Stimulated activated CD4-positive, alpha-beta T cell treated with anti-CD3 and anti-CD28 coated beads, Interleukin-12 subunit alpha, Interleukin-12 subunit beta, amount 100 ng/mL, for 4 hours (primary cell): ENCODE data around the gene FOSL2.

Source experiments
- DNase-seq: peaks from one replicate; pipeline ENCODE4 v3.0.0-alpha.2; 2020

FOSL2 gene

DNA sequence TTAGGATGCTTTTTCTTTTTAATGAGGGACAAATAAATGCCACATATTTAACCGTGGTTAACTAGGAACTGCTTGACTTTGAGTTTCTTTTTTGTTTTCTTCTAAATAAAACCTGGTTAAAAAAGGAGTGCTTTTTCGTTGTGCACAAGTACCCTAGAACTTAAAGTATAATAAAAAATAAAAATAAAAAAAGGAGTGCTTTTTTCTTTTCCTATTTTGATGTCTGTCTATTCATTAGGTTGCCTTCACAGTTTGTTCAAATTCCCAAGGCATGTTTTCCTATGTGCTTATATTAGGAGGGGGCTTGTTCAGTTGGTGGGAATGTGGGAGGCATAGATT is 4.4 kb downstream of the FOSL2 start:
- no peak for DNase-seq

DNA sequence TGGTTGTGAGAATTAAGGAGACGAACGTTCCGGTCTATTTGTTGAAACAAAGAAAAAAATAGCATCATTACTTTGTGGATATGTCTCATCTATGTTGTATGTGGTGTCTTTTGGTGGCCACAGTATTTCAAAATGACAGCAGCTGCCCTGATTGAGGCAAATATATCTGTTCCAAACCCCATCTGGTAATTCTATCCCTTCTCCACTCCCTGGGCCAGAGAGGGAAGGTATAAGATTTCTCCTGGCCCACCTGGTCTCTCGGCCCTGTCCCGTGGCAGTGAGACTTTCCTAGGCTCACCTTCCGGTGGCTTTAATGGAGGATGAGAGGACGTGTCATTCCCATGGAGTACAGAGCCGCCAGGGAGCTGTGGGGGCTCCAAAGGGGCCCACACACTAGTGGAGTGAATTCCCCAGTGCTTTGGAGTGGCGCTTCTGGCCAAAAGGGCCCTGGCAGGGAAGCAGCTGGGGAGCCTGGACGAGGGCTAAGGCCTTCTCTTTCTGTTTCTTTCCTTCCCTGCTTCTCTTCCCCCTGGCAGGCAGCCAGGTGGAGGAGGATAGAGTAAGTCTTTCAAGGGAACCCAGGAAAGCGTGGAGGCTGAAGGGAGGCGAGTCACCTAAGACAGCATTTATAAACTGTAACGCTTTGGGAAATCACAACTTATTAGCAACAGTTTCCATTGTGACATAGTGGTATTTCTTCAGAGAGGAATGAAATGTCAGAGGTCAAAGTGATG is 5.6 kb downstream of the FOSL2 start:
- DNase-seq = no peak

DNA sequence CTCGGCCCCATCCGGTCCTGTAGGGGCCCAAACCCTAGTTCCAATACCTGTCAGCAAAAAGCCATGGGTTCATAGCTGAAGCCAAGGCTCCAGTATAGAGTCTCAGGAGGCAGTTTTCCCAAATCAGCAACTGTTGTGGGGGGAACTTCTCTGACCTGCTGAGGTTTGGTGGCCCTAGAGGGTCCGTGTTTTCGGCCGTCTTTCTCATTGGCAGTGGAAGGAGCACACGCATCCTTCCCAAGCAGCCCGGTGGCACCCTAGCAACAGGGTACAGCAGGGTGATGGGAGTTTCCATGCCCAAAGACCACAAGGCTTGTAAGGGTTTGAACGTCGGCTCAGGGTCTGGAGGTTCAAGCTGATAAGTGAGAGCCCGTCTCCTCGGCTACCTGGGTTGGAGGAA is 6.6 kb downstream of the FOSL2 start:
- no peak for DNase-seq

DNA sequence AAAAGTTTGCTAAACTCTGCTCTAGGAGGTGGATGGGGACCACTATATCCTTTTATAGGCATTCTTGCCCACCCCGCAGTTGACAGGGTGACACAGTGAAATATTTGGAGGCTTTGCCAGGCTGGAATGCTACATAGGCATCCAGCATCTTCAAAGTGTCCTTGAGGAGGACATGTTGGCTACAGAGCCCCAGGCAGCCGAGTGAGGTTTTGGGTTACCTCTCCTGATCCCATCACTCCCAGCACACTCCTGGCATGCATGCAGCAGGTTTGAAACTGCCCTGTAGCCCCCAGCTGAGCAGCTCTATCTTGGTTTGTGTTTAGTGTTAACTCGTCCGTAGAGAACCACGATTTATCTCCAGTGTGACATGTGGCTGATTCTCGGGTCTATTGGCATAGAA is 7.3 kb downstream of the FOSL2 start:
- no peak for DNase-seq

DNA sequence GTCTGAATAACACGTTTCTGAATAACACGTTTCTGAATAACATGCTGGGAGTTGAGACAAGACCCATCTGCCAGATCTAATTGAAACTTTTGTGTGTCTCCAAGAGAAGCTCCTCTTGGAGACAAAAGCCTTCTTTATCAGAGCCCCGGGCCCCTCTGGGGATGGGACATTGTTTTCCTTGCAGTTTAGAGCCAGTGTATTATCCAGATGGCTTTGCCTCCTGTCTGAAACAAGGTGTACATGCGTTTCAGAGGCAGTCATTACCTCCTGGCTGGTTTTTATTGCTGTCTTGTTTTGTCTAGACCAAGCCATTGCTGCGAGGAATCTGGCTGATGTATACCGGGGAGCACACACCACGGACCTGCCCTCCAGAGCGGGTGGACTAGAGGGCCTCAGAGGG is 7.8 kb downstream of the FOSL2 start:
- no peak for DNase-seq

DNA sequence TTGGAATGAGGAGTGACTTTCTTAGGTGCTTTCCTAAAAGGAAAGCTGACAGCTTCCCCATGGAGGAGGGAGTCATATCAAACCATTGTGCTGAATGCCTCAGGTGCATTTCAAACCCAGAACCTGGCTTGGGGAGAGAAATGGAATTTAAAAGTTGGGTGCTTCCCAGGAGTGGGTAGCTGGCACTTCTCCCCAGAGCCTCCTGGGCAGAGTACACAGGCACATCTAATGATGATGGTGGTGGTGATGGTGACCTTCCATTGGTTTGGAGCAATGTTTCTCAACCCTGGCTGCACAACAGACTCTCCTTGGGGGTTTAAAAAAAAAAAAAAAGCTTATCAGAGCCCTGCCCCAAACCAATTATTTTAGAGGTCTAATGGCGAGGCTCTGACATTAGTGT is 8.3 kb downstream of the FOSL2 start:
- no peak for DNase-seq

DNA sequence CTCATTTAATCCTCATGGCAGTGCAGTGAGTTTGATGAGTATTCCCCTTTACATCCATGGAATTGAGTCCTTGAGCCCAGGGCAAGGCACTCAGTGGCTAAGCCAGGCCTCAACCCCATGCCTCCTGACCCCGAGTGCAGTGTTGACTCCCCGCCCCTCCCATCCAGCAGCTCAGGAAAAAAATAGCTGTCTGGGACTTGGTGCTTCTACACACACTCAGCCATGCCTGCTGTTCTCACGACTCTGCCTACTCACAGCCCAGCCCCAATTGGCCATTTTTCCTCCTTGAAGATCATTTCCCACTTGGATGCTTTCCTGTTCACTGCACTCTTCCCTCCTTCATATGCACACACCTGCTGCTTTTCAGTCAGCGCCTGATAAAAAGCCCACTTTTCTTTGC is 8.8 kb downstream of the FOSL2 start:
- no peak for DNase-seq

DNA sequence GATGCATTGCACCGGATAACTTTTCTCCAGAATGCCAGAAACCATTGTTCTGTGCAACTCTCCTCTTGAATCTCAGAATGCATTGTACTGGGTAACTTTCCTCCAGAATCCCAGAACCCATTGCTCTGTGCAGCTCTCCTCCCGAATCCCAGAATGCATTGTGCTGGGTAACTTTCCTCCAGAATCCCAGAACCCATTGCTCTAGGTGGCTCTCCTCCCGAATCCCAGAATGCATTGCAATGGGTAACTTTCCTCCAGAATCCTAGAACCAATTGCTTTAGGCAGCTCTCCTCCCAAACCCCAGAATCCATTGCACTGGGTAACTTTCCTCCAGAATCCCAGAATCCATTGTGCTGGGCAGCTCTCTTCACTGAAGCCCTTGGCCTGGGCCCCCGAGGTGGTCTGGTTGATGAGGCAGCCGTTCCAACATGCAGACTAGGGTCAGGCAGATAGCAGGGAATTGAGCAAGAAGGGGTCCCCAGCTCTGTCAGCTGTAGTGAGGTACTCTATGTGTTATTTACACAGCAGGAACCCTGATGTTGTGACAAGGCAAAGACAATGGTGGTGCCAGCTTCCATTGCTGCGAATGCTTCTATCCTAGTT is 9.4 kb downstream of the FOSL2 start:
- no peak for DNase-seq

DNA sequence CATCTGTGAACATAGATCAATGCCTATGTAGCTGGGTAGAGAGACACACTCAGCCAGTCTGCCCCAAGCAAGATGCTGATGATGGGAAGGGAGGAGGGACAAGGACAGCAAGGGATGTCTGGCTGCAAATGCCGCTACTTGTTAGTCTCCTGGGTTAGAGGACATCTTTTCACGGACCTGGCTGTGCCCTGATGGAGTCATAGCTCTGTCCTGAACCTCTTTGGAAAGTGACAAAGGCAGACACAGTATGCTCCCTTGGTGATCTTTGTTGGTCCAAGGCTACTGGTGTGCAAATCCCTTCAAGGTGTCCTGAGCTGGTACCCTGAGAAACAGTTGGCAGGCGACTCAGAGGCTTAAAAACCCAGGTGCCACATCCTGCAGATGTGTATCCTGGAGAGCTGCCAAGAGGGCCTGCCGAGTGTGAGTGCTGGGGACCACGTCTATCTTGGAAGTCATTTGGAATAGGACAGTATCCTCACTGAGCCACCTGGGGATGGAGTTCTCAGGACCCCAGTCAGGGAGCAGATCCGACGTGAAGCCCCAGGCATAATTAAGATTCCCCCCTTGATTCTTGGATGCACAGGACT is 10.8 kb downstream of the FOSL2 start:
- DNase-seq = no peak

DNA sequence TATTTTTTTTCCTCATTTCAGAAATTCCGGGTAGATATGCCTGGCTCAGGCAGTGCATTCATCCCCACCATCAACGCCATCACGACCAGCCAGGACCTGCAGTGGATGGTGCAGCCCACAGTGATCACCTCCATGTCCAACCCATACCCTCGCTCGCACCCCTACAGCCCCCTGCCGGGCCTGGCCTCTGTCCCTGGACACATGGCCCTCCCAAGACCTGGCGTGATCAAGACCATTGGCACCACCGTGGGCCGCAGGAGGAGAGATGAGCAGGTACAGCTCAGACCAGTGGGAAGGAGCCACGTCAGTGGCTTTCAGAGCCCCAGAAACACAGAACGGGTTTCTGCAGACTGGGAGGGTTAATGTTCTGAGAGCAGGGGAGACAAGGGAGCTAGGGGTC is 11.4 kb downstream of the FOSL2 start:
- no peak for DNase-seq

DNA sequence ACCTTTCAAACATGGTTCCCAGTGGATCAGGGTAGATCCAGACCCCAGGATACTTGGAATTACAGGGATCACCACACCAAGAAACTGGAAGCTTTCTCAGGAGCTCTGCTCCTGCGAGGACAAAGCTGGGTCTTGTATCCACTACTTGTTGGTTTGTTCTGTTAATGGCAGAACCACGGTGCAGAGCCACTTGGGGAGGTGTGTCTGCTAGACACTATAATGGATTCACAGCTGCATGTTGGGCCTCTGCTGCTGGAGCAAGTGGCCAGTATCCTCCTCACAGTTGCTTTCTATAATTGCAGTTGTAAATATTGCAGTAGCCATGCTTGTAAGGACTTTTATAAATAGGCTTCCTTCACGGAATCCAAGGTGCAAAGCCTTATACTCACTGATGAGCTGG is 12.9 kb downstream of the FOSL2 start:
- DNase-seq = no peak

DNA sequence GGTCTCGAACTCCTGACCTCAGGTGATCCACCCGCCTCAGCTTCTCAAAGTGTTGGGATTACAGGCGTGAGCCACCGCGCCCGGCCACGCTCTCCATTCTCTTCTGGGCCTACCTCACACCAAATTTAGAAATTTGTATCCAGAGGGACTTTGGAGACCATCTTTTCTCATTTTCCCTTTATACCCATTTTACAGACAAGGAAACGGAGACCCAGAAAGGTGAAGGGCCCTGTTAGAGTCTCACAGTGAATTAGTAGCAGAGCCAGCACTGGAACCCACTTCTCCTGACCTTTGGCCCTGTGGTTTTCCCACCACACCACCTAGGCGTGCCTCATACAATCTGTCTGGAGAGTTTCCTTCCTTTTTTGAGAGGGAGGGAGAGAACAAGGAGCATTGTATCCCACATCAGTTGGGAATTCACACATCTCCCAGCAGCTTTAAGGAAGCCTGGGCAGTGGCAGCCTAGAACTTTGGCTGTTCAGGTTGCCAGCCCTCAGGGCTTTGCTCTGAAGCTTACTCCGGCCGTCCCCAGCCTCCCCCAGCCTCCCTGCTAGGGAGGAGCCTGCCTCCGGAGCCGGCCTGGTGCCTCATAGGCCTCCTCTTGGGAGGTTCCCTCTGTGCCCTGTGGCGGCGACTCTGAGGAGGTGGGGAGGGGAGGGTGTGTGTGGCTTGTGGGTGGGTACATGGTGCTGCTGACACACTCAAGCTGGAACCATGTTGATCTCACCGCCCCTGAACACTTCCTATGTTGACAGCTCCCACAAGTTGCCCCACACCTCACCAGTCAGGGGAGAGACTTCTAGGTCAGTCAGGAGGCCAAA is 13.8 kb downstream of the FOSL2 start:
- no peak for DNase-seq

DNA sequence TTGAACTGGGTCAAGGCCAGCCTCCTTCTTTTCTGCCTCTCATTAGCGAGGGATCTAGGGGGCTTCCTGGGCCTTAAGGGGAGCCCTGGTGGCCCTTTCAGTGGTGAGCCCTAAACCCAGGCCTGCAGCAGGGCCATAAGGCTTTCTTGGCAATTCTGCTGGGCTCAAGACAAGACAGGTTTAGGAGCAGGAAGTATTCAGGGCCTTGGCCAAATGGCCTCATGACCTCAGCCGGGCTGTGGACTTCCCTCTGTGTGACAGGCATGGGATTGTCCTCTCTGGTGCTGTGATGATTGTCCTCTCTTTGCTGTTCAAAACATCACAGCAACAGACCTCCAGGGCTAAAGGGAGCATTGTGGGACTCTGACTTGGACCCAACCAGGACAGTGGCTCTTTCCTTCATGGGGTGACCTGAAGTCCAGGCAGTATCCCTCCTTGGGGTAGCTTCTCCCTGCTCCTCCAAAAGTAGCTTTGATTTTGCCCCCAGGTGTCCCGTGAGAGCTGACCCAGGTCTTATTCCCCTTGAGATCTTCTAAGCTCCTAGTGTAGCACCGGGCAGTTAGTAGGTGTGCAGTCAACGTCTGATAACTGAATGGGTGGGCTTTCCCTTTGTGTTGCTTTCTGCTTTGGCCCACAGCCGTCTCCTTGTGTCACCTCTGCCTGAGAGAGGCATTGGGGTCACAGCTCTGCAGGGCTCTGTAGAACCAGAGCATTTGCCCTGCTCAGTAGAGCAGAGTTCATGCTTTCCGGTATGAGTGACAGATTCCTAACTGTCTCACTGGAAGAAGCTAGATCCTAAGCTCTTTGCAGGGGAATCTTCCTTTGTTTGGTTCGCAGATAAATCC is 14.7 kb downstream of the FOSL2 start:
- DNase-seq = no peak

DNA sequence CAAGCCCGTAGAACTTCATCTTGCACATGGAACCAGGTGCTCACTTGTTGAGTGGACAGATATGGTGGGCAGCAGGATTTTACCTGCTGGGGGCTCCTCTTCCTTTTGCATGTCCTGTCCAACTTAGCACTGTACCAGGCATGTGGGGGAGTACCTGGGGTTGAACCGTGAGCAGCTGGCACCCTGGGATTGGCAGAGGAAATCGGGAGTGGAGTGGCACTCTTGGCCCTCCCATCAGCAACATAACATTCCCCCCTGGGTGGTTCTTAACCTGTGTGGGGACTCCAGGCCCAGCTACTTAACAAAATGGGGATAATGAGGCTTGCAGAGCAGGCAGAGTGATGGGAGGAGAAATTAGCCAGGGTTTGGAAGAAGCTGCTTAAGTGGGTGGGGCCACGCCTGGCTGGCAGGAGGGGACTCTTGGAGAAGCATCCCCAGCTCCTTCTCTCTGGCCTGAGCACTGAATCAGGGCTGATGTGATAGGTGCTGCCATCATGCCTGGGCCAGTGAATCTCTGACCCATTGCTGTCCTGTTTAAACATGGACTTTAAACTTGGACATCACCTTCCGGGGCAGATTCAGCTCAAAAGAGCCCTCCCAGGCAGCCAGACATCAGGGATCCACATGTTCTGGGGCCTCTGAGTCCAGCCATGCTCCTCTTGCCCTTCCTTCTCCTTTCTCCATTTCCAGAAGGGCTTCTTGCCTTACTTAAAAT is 15.5 kb downstream of the FOSL2 start:
- no peak for DNase-seq

DNA sequence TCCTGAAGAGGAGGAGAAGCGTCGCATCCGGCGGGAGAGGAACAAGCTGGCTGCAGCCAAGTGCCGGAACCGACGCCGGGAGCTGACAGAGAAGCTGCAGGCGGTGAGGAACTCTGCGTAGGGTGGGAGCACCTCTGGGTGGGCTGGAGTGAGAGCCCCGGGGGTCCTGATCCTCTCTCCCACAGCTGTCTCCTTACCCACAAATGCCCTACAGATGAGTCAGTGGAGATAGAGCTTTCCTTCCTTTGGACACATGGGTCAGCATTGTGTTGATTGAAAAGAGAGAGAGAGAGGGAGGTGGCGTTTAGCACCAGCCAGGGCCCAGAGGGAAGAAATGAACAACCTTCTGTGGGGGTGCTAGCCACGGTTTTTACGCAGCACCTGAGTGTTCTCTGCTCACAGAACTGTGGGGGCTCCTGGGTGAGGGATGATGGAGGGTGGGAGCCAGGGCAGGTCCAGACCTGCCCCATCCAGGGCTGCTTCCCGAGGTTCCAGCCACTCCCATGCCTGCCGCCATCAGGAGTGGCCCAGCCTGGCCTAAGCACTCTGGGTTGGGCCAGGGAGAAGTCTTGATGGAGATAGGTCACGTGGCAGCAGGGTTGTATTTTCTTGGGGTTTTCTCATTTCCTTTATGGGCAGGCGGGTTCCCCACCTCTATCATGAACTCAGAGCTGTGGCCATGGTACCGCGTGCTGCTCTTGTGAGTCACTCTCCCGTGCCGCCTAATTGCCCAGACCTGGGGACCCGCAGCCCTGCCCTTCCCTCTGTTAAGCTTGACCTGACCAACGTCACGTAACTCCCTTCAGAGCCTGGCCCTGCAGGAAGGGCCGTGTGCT is 16.3 kb downstream of the FOSL2 start:
- DNase-seq = peak; percentile 43

DNA sequence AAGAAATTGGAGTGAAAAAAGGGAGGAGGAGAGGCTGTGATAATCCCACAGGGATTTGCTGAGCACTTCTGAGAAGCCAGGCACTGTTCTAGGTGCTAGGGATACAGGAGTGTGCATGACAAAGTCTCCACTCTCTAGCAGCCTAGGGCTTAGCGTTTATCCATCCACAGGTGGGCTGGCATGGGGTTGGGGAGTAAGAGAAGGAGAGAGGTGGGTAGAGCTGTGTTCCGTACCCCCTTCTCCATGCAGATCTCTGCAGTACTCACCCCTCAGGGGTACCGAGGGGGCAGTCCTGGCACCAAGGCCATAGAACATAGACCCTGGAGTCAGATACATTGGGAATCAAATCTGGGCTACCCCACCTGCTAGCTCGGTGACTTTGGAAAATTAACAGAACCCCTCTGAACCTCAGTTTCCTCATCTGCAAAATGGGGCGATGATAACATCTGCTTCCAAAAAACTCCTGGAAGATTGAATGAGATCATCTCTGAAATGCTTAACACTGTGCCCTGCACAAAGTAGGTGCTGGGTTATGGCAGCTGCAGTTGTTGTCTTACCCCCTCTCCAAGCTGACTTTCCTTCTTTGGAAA is 18.6 kb downstream of the FOSL2 start:
- DNase-seq = no peak

DNA sequence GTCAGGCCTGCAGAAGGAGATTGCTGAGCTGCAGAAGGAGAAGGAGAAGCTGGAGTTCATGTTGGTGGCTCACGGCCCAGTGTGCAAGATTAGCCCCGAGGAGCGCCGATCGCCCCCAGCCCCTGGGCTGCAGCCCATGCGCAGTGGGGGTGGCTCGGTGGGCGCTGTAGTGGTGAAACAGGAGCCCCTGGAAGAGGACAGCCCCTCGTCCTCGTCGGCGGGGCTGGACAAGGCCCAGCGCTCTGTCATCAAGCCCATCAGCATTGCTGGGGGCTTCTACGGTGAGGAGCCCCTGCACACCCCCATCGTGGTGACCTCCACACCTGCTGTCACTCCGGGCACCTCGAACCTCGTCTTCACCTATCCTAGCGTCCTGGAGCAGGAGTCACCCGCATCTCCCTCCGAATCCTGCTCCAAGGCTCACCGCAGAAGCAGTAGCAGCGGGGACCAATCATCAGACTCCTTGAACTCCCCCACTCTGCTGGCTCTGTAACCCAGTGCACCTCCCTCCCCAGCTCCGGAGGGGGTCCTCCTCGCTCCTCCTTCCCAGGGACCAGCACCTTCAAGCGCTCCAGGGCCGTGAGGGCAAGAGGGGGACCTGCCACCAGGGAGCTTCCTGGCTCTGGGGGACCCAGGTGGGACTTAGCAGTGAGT is 19.4 kb downstream of the FOSL2 start:
- DNase-seq = no peak

DNA sequence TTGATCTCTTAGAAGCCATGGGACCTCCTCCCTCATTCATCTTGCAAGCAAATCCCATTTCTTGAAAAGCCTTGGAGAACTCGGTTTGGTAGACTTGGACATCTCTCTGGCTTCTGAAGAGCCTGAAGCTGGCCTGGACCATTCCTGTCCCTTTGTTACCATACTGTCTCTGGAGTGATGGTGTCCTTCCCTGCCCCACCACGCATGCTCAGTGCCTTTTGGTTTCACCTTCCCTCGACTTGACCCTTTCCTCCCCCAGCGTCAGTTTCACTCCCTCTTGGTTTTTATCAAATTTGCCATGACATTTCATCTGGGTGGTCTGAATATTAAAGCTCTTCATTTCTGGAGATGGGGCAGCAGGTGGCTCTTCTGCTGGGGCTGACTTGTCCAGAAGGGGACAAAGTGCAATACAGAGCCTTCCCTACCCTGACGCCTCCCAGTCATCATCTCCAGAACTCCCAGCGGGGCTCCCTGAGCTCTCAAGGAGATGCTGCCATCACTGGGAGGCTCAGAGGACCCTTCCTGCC is 20.0 kb downstream of the FOSL2 start:
- no peak for DNase-seq

DNA sequence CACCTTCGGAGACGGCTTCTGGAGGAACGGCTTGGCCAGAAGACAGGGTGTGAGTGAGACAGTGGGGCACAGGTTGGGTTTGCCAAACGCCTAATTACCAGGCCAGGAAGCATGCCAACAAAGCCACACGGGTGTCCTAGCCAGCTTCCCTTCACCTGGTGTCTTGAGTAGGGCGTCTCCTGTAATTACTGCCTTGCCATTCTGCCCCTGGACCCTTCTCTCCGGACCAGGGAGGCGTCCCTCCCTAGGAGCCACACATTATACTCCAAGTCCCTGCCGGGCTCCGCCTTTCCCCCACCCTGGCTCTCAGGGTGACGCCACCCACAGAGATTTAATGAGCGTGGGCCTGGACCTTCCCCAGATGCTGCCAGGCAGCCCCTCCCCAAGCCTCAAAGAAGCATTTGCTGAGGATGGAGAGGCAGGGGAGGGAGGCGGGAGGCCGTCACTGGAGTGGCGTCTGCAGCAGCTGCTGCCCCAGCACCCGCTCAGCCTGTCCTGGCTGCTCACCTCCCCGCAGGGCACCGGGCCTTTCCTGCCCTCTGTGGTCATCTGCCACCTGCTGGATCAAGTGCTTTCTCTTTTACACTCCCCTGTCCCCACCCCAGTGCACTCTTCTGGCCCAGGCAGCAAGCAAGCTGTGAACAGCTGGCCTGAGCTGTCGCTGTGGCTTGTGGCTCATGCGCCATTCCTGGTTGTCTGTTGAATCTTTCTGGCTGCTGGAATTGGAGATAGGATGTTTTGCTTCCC is 20.7 kb downstream of the FOSL2 start:
- DNase-seq = no peak
